Iris pigment epithelial cell (primary cell): Measurements from ENCODE around the gene FHIT.

Experiments used
- DNase-seq: peaks from one replicate; pipeline ENCODE4 v3.0.0-alpha.2; 2011; ENCODE audit warnings: low read depth

The FHIT gene

GRCh38 chr3:60160822-60161748 is 1090.2 kb downstream of the FHIT start:
- DNase-seq = no peak

- DNase-seq = no peak
Measured at GRCh38 chr3:60160111-60160821, 1091.0 kb downstream of the FHIT start.

GRCh38 chr3:60158035-60158434 is 1093.2 kb downstream of the FHIT start:
- DNase-seq = no peak

GRCh38 chr3:60154011-60154410 is 1097.2 kb downstream of the FHIT start:
- no peak for DNase-seq

- no peak for DNase-seq
Measured at GRCh38 chr3:60153221-60153999, 1097.8 kb downstream of the FHIT start.

- DNase-seq = no peak
Measured at GRCh38 chr3:60149501-60149900, 1101.8 kb downstream of the FHIT start.

- DNase-seq = no peak
Measured at GRCh38 chr3:60147249-60147950, 1103.9 kb downstream of the FHIT start.

- no peak for DNase-seq
Measured at GRCh38 chr3:60146121-60146520, 1105.1 kb downstream of the FHIT start.

GRCh38 chr3:60144071-60144470 is 1107.2 kb downstream of the FHIT start:
- no peak for DNase-seq

GRCh38 chr3:60142009-60142408 is 1109.2 kb downstream of the FHIT start:
- DNase-seq = no peak

GRCh38 chr3:60140160-60140559 is 1111.1 kb downstream of the FHIT start:
- no peak for DNase-seq

- no peak for DNase-seq
Measured at GRCh38 chr3:60136601-60137000, 1114.7 kb downstream of the FHIT start.

GRCh38 chr3:60135474-60135873 is 1115.8 kb downstream of the FHIT start:
- no peak for DNase-seq

GRCh38 chr3:60133269-60134162 is 1117.7 kb downstream of the FHIT start:
- DNase-seq = no peak

- DNase-seq = no peak
Measured at GRCh38 chr3:60131618-60132017, 1119.6 kb downstream of the FHIT start.

- DNase-seq = no peak
Measured at GRCh38 chr3:60126511-60127304, 1124.5 kb downstream of the FHIT start.

GRCh38 chr3:60125686-60126085 is 1125.6 kb downstream of the FHIT start:
- DNase-seq = no peak

GRCh38 chr3:60120245-60120644 is 1131.0 kb downstream of the FHIT start:
- no peak for DNase-seq

GRCh38 chr3:60114191-60114590 is 1137.1 kb downstream of the FHIT start:
- DNase-seq = no peak

- DNase-seq = no peak
Measured at GRCh38 chr3:60107275-60107674, 1144.0 kb downstream of the FHIT start.
